DMS114 treated with DMSO at 0.1 percent for 48 hours (cell line): Measurements from ENCODE around the gene ANTKMT.

Experiments
- DNase-seq: peaks from one replicate; lab custom pipeline; 2025; ENCODE audit not compliant: unreplicated experiment; lab: John Stamatoyannopoulos, UW

ANTKMT gene

DNA sequence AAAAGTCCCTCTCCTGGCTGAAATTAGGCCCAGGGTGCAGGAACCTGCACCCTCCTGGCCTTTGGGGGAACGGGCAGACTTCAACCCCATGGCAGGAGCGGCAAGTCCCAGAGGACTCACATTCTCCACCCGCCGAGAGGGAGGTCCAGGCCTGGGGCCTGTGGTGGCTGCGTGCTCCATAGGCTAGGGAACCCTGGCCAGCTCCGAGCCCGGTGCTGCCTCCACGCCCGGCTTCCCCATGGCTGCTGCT lies 5.2 kb downstream of the ANTKMT start:
- no peak for DNase-seq

DNA sequence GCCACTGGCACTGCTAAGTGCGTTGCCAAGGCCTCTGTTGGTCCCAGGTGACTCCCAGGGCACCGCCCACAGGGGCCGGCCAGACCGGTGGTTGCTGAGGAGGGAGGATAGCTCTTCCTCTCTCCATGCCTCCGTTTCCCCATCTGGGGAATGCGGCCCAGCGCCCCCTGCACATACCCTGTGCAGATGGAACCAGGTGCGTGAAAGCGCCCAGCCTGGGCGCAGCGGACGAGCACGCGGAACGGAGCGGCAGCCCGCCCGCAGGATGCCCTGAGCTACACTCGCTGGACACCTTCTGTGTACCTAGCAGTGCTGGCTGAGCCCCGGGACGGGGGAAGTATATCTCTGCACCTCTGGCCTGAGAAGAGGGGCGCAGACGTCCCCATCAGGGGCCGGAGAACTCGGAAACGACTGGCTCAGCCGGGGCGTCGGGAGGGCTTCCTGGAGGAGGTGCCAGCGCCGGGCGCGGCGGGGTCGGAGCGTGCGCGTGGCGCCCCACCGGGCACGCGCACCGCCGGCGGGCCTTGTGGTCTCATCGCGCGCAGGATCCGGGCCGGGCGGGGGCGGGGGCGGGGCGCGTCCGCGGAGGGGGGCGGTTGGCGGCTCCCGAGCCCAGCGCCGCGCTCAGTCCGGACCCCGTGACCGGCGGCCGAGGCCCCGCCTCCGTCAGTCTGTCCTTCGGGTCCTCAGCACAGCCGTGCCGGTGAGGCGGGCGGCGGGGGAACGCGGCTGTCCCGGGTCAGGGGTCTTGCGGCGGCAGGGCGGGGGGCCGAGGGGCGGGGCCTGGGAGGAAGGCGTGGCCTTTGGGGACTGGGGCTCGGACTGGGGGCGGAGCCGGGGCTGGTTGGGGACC lies 5.7 kb downstream of the ANTKMT start, which contains the start of the genes CCDC78 and HAGHL:
TSS of gene CCDC78 (minus strand) at position 6 of the 853 bp plus-strand sequence. CDS start 76 bp downstream, outside the sequence.
TSS of gene HAGHL (plus strand) at position 669 of the 853 bp plus-strand sequence. CDS start 404 bp downstream, outside the sequence.
- DNase-seq = no peak

DNA sequence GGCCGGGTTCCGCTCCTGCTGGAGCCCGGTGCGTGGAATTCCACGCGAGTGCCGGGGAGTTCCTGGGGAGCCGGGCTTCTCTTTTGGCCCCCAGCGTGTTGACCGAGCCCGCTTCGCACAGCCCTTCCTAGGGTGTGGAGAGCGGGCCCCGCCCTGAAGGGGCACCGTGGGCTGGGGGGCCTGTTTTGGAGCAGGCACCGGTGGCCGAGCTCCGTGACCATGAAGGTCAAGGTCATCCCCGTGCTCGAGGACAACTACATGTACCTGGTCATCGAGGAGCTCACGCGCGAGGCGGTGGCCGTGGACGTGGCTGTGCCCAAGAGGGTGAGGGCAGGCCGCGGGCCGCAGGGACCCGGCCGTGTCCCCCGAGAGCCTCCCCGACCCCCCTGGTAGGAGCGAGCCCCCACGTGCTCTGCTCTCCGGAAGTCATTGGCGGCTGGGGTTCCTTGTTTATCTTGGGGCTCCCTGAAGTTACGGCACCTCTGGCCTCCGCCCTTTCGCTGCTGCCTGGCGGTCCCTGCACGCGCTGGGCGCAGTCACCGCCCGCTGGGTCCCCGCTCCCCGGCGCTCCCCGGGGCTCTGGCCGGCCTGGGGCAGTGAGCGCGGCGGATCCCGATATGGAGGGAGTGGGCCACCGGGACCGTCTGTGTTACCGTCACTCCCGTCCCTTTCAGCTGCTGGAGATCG lies 6.5 kb downstream of the ANTKMT start:
- no peak for DNase-seq

DNA sequence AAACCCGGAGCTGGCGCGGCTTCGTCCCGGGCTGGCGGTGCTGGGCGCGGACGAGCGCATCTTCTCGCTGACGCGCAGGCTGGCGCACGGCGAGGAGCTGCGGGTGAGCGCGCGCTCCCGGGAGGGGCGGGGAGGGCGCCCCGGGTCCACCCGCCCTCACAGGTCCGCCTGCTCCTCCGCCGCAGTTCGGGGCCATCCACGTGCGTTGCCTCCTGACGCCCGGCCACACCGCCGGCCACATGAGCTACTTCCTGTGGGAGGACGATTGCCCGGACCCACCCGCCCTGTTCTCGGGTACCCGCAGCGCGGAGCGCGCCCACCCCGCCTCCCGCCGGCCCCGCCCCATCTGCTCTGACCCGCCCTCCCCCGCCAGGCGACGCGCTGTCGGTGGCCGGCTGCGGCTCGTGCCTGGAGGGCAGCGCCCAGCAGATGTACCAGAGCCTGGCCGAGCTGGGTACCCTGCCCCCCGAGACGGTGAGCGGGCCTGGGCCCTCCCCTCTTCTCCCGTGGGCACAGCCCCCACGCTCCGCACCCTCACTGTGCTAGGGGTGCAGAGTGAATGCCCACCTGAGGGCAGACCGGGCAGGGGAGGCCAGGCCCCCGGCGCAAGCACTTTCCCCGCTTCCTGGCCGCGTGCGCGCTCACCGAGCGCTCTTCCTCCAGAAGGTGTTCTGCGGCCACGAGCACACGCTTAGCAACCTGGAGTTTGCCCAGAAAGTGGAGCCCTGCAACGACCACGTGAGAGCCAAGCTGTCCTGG lies 7.4 kb downstream of the ANTKMT start:
- DNase-seq = no peak

DNA sequence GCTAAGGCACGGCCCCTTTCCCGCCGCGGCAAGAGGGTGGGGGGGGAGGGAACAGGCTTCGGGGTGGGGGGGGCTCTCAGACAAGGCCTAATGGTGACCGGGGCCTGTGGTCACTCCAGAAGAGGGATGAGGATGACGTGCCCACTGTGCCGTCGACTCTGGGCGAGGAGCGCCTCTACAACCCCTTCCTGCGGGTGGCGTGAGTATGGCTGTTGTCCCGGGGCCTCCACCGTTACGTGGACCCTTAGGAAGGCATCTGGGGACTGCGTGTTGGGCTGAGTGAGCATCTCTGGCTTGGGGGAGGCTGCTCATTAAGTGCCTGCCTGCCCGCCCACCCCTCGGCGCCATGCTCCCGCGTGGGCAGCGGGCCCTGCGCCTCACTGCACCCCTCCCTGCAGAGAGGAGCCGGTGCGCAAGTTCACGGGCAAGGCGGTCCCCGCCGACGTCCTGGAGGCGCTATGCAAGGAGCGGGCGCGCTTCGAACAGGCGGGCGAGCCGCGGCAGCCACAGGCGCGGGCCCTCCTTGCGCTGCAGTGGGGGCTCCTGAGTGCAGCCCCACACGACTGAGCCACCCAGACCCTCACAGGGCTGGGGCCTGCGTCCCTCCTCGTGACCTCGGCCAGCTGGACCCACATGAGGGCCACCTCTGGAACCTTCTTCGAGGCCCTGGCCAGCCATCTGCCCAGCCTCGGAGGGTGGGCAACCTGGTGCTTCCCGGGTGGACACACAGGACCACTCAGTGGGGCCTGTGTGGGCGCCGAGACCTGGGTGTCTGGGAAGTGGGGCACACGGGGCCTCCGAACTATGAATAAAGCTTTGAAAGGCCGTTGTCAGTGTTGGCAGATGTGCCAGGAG lies 8.2 kb downstream of the ANTKMT start:
- no peak for DNase-seq

DNA sequence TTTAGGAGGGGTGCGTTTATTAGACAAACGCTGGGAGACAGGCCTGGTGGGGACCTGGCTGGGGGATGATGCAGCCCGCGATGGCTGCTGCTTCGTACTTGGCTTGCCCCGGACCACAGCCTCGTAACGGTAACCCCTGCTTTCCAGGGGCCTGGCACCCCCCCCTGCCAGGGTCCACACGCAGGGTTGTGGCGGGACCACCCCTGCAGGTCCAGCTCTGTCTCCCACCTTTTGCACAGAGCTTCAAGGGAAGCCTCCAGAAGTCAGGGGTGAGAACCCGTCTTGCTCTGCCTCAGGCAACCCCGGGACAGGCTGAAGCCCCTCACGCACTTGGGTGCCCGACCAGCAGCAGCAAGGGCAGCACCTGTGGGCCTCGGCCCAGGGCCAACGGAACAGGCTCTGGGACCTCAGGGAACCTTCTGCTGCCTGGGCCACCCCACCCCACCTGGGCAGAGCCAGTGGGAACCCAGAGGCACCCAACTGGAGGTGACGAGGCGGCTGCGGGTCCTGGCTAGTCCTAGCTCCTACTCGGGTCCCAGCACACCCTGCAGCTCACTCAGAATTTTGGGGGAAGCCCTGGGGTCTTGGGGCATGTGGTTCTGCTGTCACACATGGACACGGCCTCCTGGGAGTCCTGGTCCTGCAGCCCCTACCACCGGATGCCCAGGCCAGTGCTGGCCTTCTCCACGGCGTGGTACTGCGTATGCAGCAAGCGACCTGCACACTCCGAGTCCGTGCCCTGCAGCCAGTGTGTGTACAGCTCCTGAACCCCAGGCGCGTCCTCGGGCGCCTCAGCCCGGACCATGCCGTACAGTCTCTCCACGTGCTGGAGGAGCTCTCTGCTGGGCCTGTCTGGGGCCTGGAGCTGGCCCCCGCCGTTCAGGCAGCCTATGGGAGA lies 9.1 kb downstream of the ANTKMT start:
- no peak for DNase-seq

DNA sequence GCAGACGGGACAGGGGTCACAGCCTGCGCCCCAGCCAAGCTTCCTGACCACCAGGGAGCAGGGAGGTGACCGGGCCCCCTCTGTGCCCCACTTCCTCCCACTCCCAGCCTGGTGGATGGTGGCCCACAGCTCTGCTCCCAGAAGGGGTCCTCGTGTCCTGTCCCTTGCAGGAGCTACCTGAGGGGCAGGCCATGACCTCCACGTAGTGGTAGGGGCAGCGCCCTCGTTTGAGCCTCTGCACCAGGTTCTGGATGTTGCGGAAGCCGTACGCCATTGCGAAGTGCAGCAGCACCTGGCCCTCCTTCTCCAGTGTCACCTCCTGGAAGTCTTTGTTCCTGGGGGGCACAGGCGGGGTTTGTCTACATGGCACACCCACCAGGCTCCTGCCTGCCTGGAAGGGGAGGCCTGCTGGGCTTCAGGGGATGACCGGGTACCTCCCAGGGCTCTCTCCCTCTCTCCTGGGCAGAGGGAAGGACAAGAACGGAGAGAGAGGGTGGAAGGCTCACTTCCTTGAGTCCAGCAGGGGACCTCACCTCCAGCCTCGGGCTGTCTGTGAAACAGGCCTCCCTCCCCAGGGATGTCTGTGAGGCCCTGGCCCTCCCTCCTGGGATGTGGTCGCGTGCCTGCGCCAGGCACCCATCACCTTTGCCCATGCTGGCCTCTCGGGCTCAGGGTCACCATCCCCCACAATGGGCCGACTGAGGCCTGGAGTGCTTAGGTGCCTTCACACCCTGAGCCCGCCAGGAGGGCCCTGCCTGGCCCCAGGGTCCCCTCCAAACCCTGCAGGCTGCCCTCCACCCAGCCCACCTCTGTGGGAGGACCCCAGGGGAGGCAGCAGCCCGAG lies 9.9 kb downstream of the ANTKMT start:
- DNase-seq = no peak

DNA sequence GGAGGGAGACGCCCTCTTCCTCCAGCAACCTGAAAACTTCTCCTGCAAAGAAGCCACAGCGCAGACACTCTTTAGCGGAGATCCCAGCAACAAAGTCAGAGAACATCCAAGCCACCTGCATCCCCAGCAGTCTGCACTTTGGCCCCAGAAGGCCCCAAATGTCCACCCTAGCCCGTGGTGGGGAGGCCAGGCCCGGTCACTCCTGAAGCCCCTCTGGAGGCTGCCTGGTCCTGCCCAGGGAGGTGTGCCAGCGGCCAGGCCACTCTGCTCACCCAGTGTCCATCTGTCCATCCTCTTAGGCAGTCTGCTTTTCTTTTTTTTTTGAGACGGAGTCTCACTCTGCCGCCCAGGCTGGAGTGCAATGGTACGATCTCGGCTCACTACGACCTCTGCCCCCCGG lies 11.4 kb downstream of the ANTKMT start:
- DNase-seq = no peak

DNA sequence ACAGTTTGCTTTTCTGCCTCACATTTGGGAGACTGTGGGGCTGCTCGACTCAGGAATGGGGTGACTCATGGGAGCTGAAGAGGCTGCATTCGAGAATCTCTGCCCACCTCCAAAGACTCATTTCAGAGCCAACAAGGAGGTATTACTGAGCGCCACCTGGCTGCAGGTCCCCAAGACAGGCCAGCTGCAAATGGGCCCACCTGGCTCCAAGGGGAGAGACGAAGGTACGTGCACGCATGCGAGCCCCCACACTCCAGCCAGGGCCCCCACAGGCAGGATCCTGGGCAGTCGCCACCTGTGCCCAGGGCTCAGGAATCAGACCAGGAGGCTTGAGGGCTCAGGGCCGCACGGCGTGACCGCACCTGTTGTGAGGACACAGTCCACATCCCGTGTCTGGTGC lies 12.0 kb downstream of the ANTKMT start:
- no peak for DNase-seq

DNA sequence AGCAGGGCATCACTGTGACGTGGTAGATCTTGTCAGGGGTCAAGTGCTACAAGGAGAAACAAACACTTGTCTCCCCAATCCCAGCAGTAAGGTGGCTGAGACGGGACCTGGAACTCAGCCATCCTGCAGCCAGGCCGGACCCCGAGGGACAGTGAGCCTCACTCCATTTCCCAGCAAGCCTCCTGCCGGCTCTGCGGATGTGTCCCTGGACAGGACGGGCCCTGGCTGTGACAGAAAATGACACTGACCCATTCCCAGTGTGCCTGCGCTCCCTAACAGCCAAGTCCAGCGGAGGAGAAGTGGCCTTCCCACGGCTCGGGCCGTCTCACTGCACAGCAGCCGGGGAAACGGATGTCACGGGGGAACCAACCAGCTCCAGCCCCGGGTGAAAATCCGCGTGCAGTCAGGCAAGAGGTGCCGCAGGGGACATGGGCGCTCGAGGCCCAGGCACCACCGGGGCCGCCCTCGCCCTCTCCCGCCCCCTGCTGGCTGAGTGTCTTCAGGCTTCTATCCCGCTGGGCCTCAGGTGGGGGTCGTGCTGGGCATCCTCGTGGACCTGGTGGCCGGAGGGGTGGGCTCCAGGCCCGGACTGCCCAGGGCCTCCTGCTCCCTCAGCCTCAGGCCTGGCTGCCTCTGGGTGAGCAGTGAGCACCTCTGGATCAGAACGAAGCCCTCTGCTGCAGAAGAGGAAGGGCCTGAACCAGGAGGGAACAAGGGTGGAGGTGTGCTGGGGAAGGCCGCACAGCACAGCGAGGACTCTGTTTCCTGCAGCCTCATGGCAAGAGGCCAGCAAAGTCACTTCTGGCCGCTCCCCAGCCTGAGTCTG lies 12.6 kb downstream of the ANTKMT start:
- DNase-seq = no peak

DNA sequence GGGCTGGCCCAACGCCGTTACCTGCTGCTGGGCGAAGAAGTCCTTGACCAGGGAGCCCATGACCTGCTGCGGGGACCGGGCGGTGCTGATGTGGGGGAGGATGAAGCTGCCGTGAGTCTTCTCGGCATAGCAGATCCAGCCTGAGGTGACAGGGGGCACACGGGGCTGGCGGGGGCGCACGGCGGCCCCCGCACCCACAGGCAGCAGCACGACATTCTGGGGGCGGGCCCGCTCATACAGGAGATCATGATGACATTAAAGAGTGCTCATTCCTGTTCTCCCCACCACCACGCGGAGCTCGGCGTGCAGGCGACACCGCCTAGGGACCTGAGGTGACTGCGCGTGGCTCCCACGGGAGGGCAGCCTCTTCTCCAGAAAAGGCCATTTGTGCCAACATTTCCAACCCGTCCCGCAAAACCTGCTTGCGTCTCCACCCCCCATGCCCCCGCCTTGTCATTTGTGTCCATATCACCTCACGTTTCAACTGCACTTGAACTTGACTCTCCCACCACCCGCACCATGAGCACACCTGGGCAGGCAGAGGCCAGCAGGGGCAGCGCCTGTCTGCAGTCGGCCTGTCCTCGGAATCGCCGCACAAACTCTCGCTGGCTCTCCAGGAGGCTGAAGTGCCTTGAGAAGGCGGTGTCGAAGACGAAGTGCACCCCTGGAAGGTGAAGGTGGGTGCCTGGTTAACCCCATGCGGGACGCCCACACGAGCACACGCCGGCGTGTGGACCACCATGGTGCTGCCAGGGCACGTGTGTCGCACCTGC lies 13.4 kb downstream of the ANTKMT start:
- DNase-seq = no peak

DNA sequence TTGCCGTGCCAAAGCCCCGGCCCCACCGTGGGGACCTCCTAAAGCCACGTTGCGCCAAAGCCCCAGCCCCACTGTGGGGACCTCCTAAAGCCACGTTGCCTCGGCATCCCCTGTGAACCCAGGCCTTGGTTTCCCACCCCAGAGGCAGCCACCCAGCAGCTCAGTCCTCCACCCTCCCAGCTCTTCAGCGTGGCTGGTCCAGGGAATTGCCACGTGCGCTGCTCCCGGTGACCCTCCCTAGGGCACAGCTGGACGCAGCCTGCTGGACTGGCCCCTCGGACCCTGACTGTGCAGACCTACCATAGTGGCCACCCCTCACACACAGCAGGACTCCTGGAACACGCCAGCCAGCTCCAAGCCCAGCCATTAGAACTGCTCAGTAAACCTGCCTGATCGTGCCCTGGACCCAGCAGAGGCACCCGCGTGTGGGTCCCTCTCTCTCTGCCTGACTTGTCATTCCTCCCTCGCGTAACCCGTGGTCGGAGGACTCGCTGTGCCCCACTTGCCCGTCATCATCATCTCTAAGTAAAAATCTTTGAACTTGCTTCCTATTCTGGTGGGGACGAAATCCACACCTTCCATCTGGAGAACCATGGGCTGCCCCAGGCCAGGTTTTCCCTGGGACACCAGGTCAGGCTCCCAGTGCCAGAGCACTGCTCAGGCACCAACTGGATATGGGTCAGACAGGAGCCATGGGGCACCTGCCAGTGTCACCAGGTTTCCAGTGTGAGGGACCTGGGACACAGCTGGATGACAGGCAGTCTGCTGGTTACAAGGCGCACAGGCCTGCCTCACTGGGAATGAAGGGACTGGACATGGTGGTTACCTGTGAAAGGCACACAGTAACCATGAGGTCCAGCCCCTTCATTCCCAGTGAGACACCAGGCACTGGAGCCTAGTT lies 14.3 kb downstream of the ANTKMT start:
- no peak for DNase-seq

DNA sequence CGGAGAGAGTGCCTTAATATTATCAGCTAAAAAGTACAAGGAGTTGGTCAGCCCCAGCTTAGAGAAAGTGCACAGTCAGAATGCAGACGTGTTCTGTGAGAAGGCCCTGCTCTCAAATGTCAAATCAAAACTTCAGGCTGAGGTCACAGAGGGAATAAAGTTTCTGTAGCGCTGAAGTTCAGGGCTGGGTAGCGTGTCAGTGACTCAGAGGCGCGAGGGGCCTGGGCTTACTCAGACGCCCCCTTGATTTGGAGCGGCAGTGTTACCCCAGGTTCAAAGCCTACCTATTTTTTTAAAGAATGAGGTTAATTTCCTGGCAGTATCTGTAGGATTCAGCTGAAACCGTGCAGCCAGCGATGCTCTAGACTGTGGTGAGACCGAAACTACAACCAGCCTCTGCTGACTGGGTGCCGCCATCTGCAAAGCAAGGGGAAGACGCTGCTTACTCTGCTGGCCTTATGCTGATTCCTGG lies 15.1 kb downstream of the ANTKMT start:
- no peak for DNase-seq

DNA sequence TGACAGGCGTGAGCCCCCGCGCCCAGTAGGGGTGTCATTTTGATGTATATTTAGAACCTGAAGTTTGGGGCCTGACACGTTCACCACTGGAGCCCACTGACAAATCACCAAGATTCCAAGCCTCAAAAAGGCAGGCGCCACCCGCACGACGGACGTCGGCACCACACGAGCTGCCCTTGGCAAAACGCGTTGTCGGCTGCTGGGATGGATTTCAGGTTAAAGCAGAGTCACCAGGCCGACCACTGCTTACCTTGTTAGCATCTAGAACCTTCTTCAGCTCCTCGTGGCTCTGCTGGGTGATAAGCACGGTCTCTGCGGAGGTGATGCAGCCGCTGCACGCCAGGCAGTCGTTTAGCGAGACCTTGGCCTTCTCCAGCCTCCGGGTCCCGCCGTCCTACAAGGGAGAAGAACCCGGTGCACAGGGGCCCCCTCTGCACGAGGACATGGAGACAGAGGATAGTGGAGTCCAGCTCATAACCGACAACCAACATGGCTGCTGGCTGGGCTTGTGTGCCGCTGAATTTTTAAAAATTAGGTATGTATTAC lies 16.1 kb downstream of the ANTKMT start:
- no peak for DNase-seq

DNA sequence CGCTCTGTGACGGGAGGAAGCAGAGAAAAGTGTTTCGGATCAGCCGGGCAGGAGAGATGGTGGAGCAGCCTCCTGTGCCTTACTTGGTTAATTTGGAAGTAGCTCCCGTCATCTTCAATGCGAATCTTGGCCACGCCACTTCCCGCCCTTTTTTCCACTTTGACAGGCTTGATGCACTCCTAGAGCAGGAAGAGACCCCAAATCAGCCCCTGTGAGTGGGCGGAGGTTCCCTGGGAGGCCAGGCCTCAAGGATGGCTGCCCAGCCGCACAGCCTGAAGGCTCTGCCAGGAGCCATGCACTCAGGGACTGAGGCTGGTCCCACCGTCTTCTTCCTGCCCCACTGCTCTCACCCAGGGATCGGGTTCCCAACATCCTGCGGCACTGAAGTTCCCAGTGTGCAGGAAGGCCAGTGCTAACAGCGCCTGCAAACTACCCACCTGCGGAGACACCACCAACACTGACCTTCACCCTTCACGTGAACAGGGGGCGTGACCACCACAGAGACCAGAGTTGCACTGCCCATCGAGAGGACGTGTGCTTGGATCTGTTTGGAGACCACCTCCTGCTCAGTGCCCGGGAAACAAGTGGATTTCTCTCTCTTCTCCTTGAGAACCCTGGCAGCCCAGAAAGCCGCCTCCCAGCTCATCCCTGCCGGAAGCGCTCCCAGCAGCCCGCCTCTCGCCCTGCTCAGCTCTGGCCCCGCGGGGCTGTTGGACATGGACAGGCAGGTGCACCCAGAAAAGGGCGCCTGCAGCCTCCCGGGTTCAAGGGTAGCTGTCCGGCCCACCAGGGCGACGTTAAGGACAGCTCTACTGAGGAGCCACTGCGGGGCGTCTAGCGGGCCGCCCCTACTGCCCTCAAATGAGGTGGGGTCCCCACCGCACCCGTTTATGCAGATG lies 18.9 kb downstream of the ANTKMT start:
- DNase-seq = no peak
